ENCODE data around the gene DLGAP4.

DLGAP4 gene

GRCh38 chr20:36361406-36361805 is 55.3 kb downstream of the DLGAP4 start:
- H3K9me3 ChIP-seq = no peaks in the 10 kb centered on the region
- no peak overlapping the region for H3K27ac ChIP-seq
- no peaks in the 10 kb centered on the region for H3K4me1 ChIP-seq
- H3K27me3 ChIP-seq = peaks cover 0 to 42% of the 10 kb centered on the region in 2 donors
- H3K36me3 ChIP-seq = no peaks in the 10 kb centered on the region
- H3K4me3 ChIP-seq = no peak overlapping the region
- intact Hi-C loops (cut with DNase I; ENCODE audit: low total_unique reads) = no loop called here
- no peak for TF ChIP-seq CTCF (IDR thresholded peaks at IDR 0.05)
- no peak for DNase-seq

- Histone ChIP-seq H3K4me3 (no peak overlapping the region), H3K9me3 (no peaks in the 10 kb centered on the region), H3K4me1 (no peaks in the 10 kb centered on the region), H3K27me3 (peaks cover 0 to 44% of the 10 kb centered on the region in 2 donors), H3K27ac (no peak overlapping the region), H3K36me3 (no peaks in the 10 kb centered on the region)
- intact Hi-C loops (cut with DNase I; ENCODE audit: low total_unique reads) = no loop called here
- no peak for TF ChIP-seq CTCF (IDR thresholded peaks at IDR 0.05)
- no peak for DNase-seq
Measured at GRCh38 chr20:36362261-36362660, 56.1 kb downstream of the DLGAP4 start.

- Histone ChIP-seq H3K27me3 (peaks cover 0 to 45% of the 10 kb centered on the region in 2 donors), H3K4me3 (no peak overlapping the region), H3K9me3 (no peaks in the 10 kb centered on the region), H3K4me1 (no peaks in the 10 kb centered on the region), H3K27ac (no peak overlapping the region), H3K36me3 (no peaks in the 10 kb centered on the region)
- TF ChIP-seq CTCF (IDR thresholded peaks at IDR 0.05) = no peak
- intact Hi-C loops (cut with DNase I; ENCODE audit: low total_unique reads) = no loop called here
- no peak for DNase-seq
Measured at GRCh38 chr20:36362978-36363713, 57.0 kb downstream of the DLGAP4 start.

- Histone ChIP-seq H3K27ac (no peak overlapping the region), H3K4me3 (no peak overlapping the region), H3K36me3 (no peaks in the 10 kb centered on the region), H3K27me3 (peaks cover 0 to 48% of the 10 kb centered on the region in 2 donors), H3K9me3 (no peaks in the 10 kb centered on the region), H3K4me1 (no peaks in the 10 kb centered on the region)
- intact Hi-C loops (cut with DNase I; ENCODE audit: low total_unique reads) = no loop called here
- TF ChIP-seq CTCF (IDR thresholded peaks at IDR 0.05) = no peak
- no peak for DNase-seq
Measured at GRCh38 chr20:36364506-36364905, 58.4 kb downstream of the DLGAP4 start.

GRCh38 chr20:36366623-36367369 is 60.7 kb downstream of the DLGAP4 start:
- Histone ChIP-seq H3K4me1 (no peaks in the 10 kb centered on the region), H3K36me3 (no peaks in the 10 kb centered on the region), H3K4me3 (no peak overlapping the region), H3K27me3 (peaks cover 0 to 38% of the 10 kb centered on the region in 2 donors), H3K27ac (no peak overlapping the region), H3K9me3 (no peaks in the 10 kb centered on the region)
- TF ChIP-seq CTCF (IDR thresholded peaks at IDR 0.05) = no peak
- DNase-seq = no peak
- intact Hi-C loops (cut with DNase I; ENCODE audit: low total_unique reads) = no loop called here

Data from tibial artery (tissue), 4 donors.